ENCODE results near the gene BAK1.

- TF ChIP-seq CTCF (IDR thresholded peaks at IDR 0.05; ENCODE audit: extremely low read depth in 1 of 2, insufficient read depth in 1 of 2, low read depth in 1 of 2, low read length in 2 of 2) = no peak
- no peak for TF ChIP-seq MAX (IDR thresholded peaks at IDR 0.05; ENCODE audit: insufficient read depth, insufficient read length)
- TF ChIP-seq POLR2A (IDR thresholded peaks at IDR 0.05; ENCODE audit: low read depth, low read length) = no peak
- TF ChIP-seq POLR2AphosphoS5 (IDR thresholded peaks at IDR 0.05; ENCODE audit: insufficient read depth, low read depth, low read length) = no peak
- no peak for TF ChIP-seq EZH2 (IDR thresholded peaks at IDR 0.05; ENCODE audit: borderline replicate concordance, low read depth, low read length, severe bottlenecking)
Measured at GRCh38 chr6:33592595-33593413, 12.7 kb upstream of the BAK1 start.
